Endothelial cell of umbilical vein (primary cell): Measurements from ENCODE around the gene KCMF1. TPM values are rescaled to one million over a fixed set of nuclear protein-coding genes. Genes with fewer than 3 reads are reported as not detected.

Experiments
- Bru-seq: library from RNA; stranded (reverse); fragments of 400-500 nt; gene quantifications from one replicate; lab custom pipeline; 2021; lab: Mats Ljungman, UMichigan
- BruChase-seq, 2 experiments: library from RNA; stranded (reverse); fragments of 400-500 nt; gene quantifications; one replicate each; lab custom pipeline; 2021; lab: Mats Ljungman, UMichigan
- BruUV-seq: library from RNA; stranded (reverse); fragments of 400-500 nt; replicated peaks from 2 replicates; lab custom pipeline; 2021; lab: Mats Ljungman, UMichigan
- CTCF ChIA-PET: fragments of 300-600, 350-600 bp; sonication (Branson Sonifier 250); formaldehyde crosslinking; loops from one replicate; lab custom pipeline; 2021; ENCODE audit warnings: antibody characterized with exemption, inconsistent platforms; lab: Charles Lee
- POLR2A ChIA-PET: fragments of 300-600, 350-600 bp; sonication (Branson Sonifier 250); formaldehyde crosslinking; loops from one replicate; lab custom pipeline; 2021; ENCODE audit warnings: antibody characterized with exemption, inconsistent platforms; lab: Charles Lee
- DNase-seq: peaks from one replicate; pipeline ENCODE4 v3.0.0-alpha.2; 2011; ENCODE audit warnings: low read depth, low spot score
- FAIRE-seq: peaks from 2 replicates; lab custom pipeline; 2011; peaks lifted over from hg19 to GRCh38; lab: Jason Lieb, UNC
- H2AFZ ChIP-seq: 2 replicates; pipeline ENCODE4 v1.6.0; 2012; ENCODE audit warnings: low read depth, low read length, control low read depth, inconsistent platforms
- H3K27ac ChIP-seq: 2 replicates; pipeline ENCODE4 v1.5.1; 2011; ENCODE audit warnings: low read depth, mild to moderate bottlenecking, control low read depth, low read length, moderate library complexity; ENCODE audit not compliant: insufficient read depth
- H3K27me3 ChIP-seq, 2 experiments: 2 replicates each; pipeline versions ENCODE4 v1.6.0 to v1.6.1; 2011; ENCODE audit warnings: low read length in 2 of 2, mixed read lengths in 1 of 2; ENCODE audit not compliant: control insufficient read depth in 2 of 2, insufficient read depth in 2 of 2
- H3K36me3 ChIP-seq, 2 experiments: 2 replicates in 1 of 2; 3 replicates in 1 of 2; pipeline ENCODE4 v1.5.1; 2011; ENCODE audit warnings: low read length in 2 of 2, mild to moderate bottlenecking in 1 of 2, moderate library complexity in 1 of 2; ENCODE audit not compliant: control insufficient read depth in 2 of 2, insufficient read depth in 2 of 2; ENCODE audit errors: extremely low read depth in 1 of 2
- H3K4me1 ChIP-seq: 3 replicates; pipeline ENCODE4 v1.5.1; 2011; ENCODE audit warnings: mild to moderate bottlenecking, low read length; ENCODE audit not compliant: control insufficient read depth, insufficient read depth; ENCODE audit errors: extremely low read depth
- H3K4me2 ChIP-seq: 2 replicates; pipeline ENCODE4 v1.6.1; 2011; ENCODE audit warnings: low read length, control low read depth, mixed read lengths; ENCODE audit not compliant: insufficient read depth
- H3K4me3 ChIP-seq, 3 experiments: fragments of 200-600 bp in 1 of 3; sonication (generic), shearing (Covaris generic) in 1 of 3; replicated peaks in 1 of 3; 2 replicates each; pipeline ENCODE4 v1.5.1; 2011 to 2016; ENCODE audit warnings: control low read depth in 3 of 3, low read length in 3 of 3, mild to moderate bottlenecking in 2 of 3, inconsistent platforms in 1 of 3, low read depth in 1 of 3, moderate library complexity in 1 of 3; ENCODE audit not compliant: insufficient read depth in 1 of 3
- H3K79me2 ChIP-seq: 2 replicates; pipeline ENCODE4 v1.6.0; 2012; ENCODE audit warnings: low read length, inconsistent platforms; ENCODE audit not compliant: control insufficient read depth, insufficient read depth
- H3K9ac ChIP-seq: replicated peaks from 2 replicates; pipeline ENCODE3; 2011; ENCODE audit warnings: low read length, control low read depth; ENCODE audit not compliant: insufficient read depth; ENCODE audit errors: extremely low read depth
- H3K9me1 ChIP-seq: replicated peaks from 3 replicates; pipeline ENCODE4 v1.6.0; 2011; ENCODE audit warnings: mild to moderate bottlenecking, low read length; ENCODE audit not compliant: control insufficient read depth, insufficient read depth; ENCODE audit errors: extremely low read depth
- H3K9me3 ChIP-seq: replicated peaks from 2 replicates; pipeline ENCODE4 v1.5.1; 2012; ENCODE audit warnings: low read length, inconsistent platforms; ENCODE audit not compliant: control insufficient read depth, insufficient read depth
- H4K20me1 ChIP-seq: replicated peaks from 2 replicates; pipeline ENCODE3; 2011; ENCODE audit warnings: mild to moderate bottlenecking, low read length; ENCODE audit not compliant: control insufficient read depth, insufficient read depth; ENCODE audit errors: extremely low read depth
- EZH2 ChIP-seq: IDR thresholded peaks from 2 replicates; pipeline ENCODE4 v1.6.1; 2012; ENCODE audit warnings: borderline replicate concordance, low read depth, mild to moderate bottlenecking, moderate library complexity, low read length, inconsistent platforms; ENCODE audit not compliant: severe bottlenecking
- FOS ChIP-seq: IDR thresholded peaks from 2 replicates; pipeline ENCODE4 v1.6.1; 2011; ENCODE audit warnings: mild to moderate bottlenecking, low read length, moderate library complexity, borderline replicate concordance; ENCODE audit not compliant: insufficient read depth
- GATA2 ChIP-seq: IDR thresholded peaks from 2 replicates; pipeline ENCODE4 v1.7.0; 2011; ENCODE audit warnings: low read depth, mild to moderate bottlenecking, moderate library complexity, mixed read lengths, low read length; ENCODE audit not compliant: insufficient read length, insufficient read depth
- JUN ChIP-seq: IDR thresholded peaks from 2 replicates; pipeline ENCODE4 v1.6.1; 2011; ENCODE audit warnings: borderline replicate concordance, low read depth; ENCODE audit not compliant: insufficient read length, insufficient read depth
- MYC ChIP-seq: IDR thresholded peaks from one replicate; pipeline ENCODE4 v1.6.1; 2011; ENCODE audit warnings: mild to moderate bottlenecking, low read depth, low read length
- POLR2A ChIP-seq: IDR thresholded peaks from 2 replicates; pipeline ENCODE4 v1.6.1; 2012; ENCODE audit warnings: low read depth, mild to moderate bottlenecking, control low read depth, low read length
- POLR2AphosphoS5 ChIP-seq: IDR thresholded peaks from 2 replicates; pipeline ENCODE4 v1.6.1; 2012; ENCODE audit warnings: low read depth, mild to moderate bottlenecking, control low read depth, low read length, moderate library complexity; ENCODE audit not compliant: insufficient read depth
- dilution Hi-C: fragments of 300-500 bp; cut with MboI; formaldehyde crosslinking; loops from one replicate; pipeline ENCODE4 v1.15.0; 2019; ENCODE audit warnings: low sequenced_read_pairs; ENCODE audit not compliant: extremely low pct_ligation_motif_present
- intact Hi-C: fragments of 100-400 bp; cut with micrococcal nuclease; formaldehyde crosslinking; loops from one replicate; pipeline ENCODE4 v1.10.0; 2022
- long read RNA-seq: library from polyadenylated mRNA; stranded (forward); transcript quantifications from one replicate; pipeline ENCODE4 v2.0.0, GENCODE V29; 2021
- polyA minus RNA-seq, 3 experiments: library from RNA; depleted of rRNA, polyadenylated mRNA; stranded (reverse); fragments of >200 nt; gene quantifications; 1 replicate in 1 of 3; 2 replicates in 2 of 3; pipeline ENCODE4 v1.2.3, GENCODE V29; 2011
- polyA plus RNA-seq, 4 experiments: library from polyadenylated mRNA; depleted of rRNA in 3 of 4; stranded (reverse) in 3 of 4; unstranded in 1 of 4; fragments of >200 nt; gene quantifications; 2 replicates each; pipeline versions ENCODE4 v1.2.1 to v1.2.3, GENCODE V29; 2011 to 2012; ENCODE audit warnings: missing spikeins in 1 of 4
- total RNA-seq: library from RNA; stranded (reverse); gene quantifications from 2 replicates; pipeline ENCODE4 v1.2.3, GENCODE V29; 2021
- TF ChIP-seq, protein P1 (sequence below): IDR thresholded peaks from 2 replicates; pipeline ENCODE4 v1.6.1; 2011; ENCODE audit not compliant: insufficient read depth, insufficient read length
- TF ChIP-seq, protein P2 (sequence below), 2 donors: IDR thresholded peaks; 1 replicate in 1 of 2; 2 replicates in 1 of 2; pipeline ENCODE4 v1.5.1; 2011; ENCODE audit warnings: low read length in 2 of 2, mild to moderate bottlenecking in 2 of 2, moderate library complexity in 2 of 2, control low read depth in 1 of 2, inconsistent platforms in 1 of 2, low read depth in 1 of 2; ENCODE audit not compliant: insufficient read depth in 1 of 2; ENCODE audit errors: extremely low read depth in 1 of 2

KCMF1 gene
- total RNA-seq (75.9 and 78.4 TPM in 2 replicates), polyA plus RNA-seq (45.5 and 49.3 TPM in 2 replicates), polyA minus RNA-seq (78.7 and 80.5 TPM in 2 replicates), Bru-seq, nascent RNA (percentile 92 among the genes with signal in this experiment), BruChase-seq, experiment 1, labeled RNA remaining after a 6-hour chase (percentile 90 among the genes with signal in this experiment), BruChase-seq, experiment 2, labeled RNA remaining after a 2-hour chase (percentile 88 among the genes with signal in this experiment)
- 64.7 and 67.7 TPM in 2 replicates for polyA plus RNA-seq (2011; cell fraction: cytosol; rRNA removed)
- 47.7 and 59.6 TPM in 2 replicates for polyA plus RNA-seq (2011; cell fraction: nucleus; rRNA removed)
- 68.6 and 86.9 TPM in 2 replicates for polyA plus RNA-seq (2012)
- polyA minus RNA-seq (2011; cell fraction: cytosol; rRNA and poly(A)+ RNA removed) = 45.5 TPM
- polyA minus RNA-seq (2011; cell fraction: nucleus; rRNA and poly(A)+ RNA removed) = 34.8 and 45.1 TPM in 2 replicates
- long read RNA-seq, full-length matches to known transcripts = 115 of 149 reads
- long read RNA-seq, partial matches to known transcripts = 3 of 149 reads
- long read RNA-seq, other reads (novel, unspliced or antisense) = 31 of 149 reads

DNA sequence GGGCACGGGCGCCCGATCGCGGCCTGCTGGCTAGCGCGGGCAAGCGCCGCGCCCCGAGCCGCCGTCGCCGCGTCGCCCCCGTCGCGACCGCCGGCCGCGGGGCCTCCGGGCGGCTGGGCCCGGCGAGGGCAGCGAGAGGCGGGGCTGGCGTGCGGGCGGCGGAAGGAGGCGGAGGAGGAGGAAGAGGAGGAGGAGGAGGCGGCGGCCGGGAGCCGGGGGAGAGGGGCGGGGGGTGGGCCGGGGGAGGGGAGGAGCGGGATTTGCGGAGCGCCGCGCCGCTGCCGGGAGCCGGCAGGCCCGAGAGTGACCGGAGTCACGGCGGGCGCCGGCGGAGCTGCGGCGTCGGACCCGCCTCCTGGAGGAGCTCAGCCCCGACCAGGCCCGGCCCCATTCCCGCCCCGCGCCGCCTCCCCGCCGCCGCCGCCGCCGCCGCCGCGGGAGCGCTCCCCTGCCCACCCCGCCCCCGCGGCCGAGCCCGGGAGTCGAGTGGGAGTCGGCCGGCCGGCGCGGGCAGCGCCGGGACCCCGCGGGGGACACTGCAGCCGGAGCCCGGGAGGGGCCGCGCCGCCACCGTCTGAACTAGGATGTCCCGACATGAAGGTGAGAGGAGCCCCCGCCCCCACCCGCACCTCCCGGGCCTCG is at the start of gene KCMF1:
Gene KCMF1, plus strand, starts transcription at position 294 of the 642 bp plus-strand sequence. Its CDS starts 291 bp downstream, at position 585.
- DNase-seq = peak; percentile 30
- Histone ChIP-seq H3K9ac (peak within 1 kb of the TSS; percentile 96), H2AFZ (peak within 1 kb of the TSS; percentile 20), H3K4me1 (peaks cover 18% of the 10 kb centered on the region), H3K9me1 (no peaks in the 10 kb centered on the region), H3K4me2 (peak within 1 kb of the TSS; percentile 98), H3K27me3 (no peaks in the 10 kb centered on the region), H3K36me3 (no peaks in the 10 kb centered on the region), H3K4me3 (peak within 1 kb of the TSS; percentile 92 to 98 (median 97)), H3K27ac (peak within 1 kb of the TSS; percentile 96), H3K9me3 (no peaks in the 10 kb centered on the region), H3K79me2 (peaks cover 78% of the 10 kb centered on the region), H4K20me1 (peaks cover 4% of the 10 kb centered on the region)
- no peak for FAIRE-seq
- dilution Hi-C loops = no loop called here
- intact Hi-C loops = loop anchor here (1.0 to 5.0 kb wide), 3 partner anchors 12 to 64 kb away; partner anchors contain the start of gene TMSB10
- ChIA-PET CTCF (interaction anchor here (1.0 to 3.3 kb wide), 5 partner anchors 11 to 47 kb away, joined by 3 to 35 read pairs (median 8); no protein-coding TSS in a partner anchor), POLR2A (interaction anchor here (0.7 to 2.7 kb wide), 3 partner anchors 12 to 72 kb away, joined by 5 to 14 read pairs (median 8); no protein-coding TSS in a partner anchor)
- BruUV-seq = no TSS peak
- TF ChIP-seq MYC (no peak), POLR2AphosphoS5 (no peak), EZH2 (no peak), FOS (no peak), GATA2 (no peak), JUN (no peak), POLR2A (no peak)
- TF ChIP-seq, protein P1, sequence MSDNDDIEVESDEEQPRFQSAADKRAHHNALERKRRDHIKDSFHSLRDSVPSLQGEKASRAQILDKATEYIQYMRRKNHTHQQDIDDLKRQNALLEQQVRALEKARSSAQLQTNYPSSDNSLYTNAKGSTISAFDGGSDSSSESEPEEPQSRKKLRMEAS = no peak
- TF ChIP-seq, protein P2, sequence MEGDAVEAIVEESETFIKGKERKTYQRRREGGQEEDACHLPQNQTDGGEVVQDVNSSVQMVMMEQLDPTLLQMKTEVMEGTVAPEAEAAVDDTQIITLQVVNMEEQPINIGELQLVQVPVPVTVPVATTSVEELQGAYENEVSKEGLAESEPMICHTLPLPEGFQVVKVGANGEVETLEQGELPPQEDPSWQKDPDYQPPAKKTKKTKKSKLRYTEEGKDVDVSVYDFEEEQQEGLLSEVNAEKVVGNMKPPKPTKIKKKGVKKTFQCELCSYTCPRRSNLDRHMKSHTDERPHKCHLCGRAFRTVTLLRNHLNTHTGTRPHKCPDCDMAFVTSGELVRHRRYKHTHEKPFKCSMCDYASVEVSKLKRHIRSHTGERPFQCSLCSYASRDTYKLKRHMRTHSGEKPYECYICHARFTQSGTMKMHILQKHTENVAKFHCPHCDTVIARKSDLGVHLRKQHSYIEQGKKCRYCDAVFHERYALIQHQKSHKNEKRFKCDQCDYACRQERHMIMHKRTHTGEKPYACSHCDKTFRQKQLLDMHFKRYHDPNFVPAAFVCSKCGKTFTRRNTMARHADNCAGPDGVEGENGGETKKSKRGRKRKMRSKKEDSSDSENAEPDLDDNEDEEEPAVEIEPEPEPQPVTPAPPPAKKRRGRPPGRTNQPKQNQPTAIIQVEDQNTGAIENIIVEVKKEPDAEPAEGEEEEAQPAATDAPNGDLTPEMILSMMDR (IDR thresholded peaks at IDR 0.05; ENCODE audit: extremely low read depth in 1 of 2, insufficient read depth in 1 of 2, low read depth in 1 of 2, low read length in 2 of 2) = no peak
